Stomach (tissue), 9 donors: ENCODE measurements around the gene E2F7. TPM values are rescaled to one million over a fixed set of nuclear protein-coding genes. Genes with fewer than 3 reads are reported as not detected.

Source experiments
- DNase-seq, 2 donors: peaks; one replicate each; pipeline versions ENCODE4 v3.0.0 to v3.0.0-alpha.2; 2013 to 2019
- H3K27ac ChIP-seq, 5 donors: fragments of 200-600 bp in 4 of 5; sonication (generic) in 4 of 5; one replicate each; pipeline ENCODE4 v1.5.1; 2013 to 2019; ENCODE audit warnings: mild to moderate bottlenecking in 1 of 5, moderate library complexity in 1 of 5
- H3K27me3 ChIP-seq, 3 donors: fragments of 200-600 bp; sonication (generic); one replicate each; pipeline ENCODE4 v1.5.1; 2017 to 2019; ENCODE audit warnings: mixed run types in 1 of 3
- H3K36me3 ChIP-seq, 4 donors: fragments of 200-600 bp; sonication (generic); 1 replicate in 3 of 4; 2 replicates in 1 of 4; pipeline ENCODE4 v1.5.1; 2016 to 2019
- H3K4me1 ChIP-seq, 4 donors: fragments of 200-600 bp; sonication (generic); one replicate each; pipeline ENCODE4 v1.5.1; 2016 to 2019
- H3K4me3 ChIP-seq, 4 donors: fragments of 200-600 bp; sonication (generic) in 3 of 4; one replicate each; pipeline ENCODE4 v1.5.1; 2016 to 2019; ENCODE audit warnings: mild to moderate bottlenecking in 1 of 4
- H3K9me3 ChIP-seq, 4 donors: fragments of 200-600 bp; sonication (generic); one replicate each; pipeline ENCODE4 v1.5.1; 2016 to 2019
- EP300 ChIP-seq: sonication (generic); formaldehyde crosslinking; IDR thresholded peaks from one replicate; pipeline ENCODE4 v1.6.1; 2017; ENCODE audit warnings: antibody characterized with exemption
- POLR2A ChIP-seq, 4 donors: fragments of 450-650 bp; IDR thresholded peaks; one replicate each; pipeline ENCODE4 v1.6.1; 2016; ENCODE audit warnings: antibody characterized with exemption in 4 of 4, control low read depth in 2 of 4, mild to moderate bottlenecking in 1 of 4, moderate library complexity in 1 of 4
- POLR2AphosphoS5 ChIP-seq, 3 donors: sonication (generic); formaldehyde crosslinking; IDR thresholded peaks; one replicate each; pipeline ENCODE4 v1.6.1; 2016; ENCODE audit warnings: antibody characterized with exemption in 3 of 3
- WGBS, 5 donors: extraction: QIAGEN DNeasy Blood & Tissue Kit in 3 of 5; methylation state at CpG; one replicate each; pipeline versions ENCODE4 v1.1.5 to v1.1.7; 2013 to 2018; 5-methylcytosine and 5-hydroxymethylcytosine counted together
- intact Hi-C: fragments of 100-400 bp; cut with DNase I; formaldehyde crosslinking; loops from one replicate; pipeline ENCODE4 v1.15.1; 2023; ENCODE audit warnings: low total_unique reads
- polyA plus RNA-seq, 3 donors: library from polyadenylated mRNA; stranded (reverse); fragments of 200-250 nt; gene quantifications; one replicate each; pipeline ENCODE4 v1.2.3, GENCODE V29; 2013
- total RNA-seq, 5 donors: library from RNA; depleted of rRNA; stranded (reverse); fragments of >200 nt; gene quantifications; one replicate each; pipeline versions ENCODE4 v1.1.0 to v1.2.3, GENCODE V29; 2014 to 2016
- TF ChIP-seq, protein P1 (sequence below), 7 experiments: fragments of 450-650 bp in 4 of 7; fragments of 200-600 bp in 3 of 7; sonication (generic) in 3 of 7; IDR thresholded peaks; one replicate each; pipeline ENCODE4 v1.5.1; 2016 to 2019; ENCODE audit warnings: antibody characterized with exemption in 7 of 7, control low read depth in 2 of 7, mild to moderate bottlenecking in 1 of 7
- donor health status: healthy with polysubstance abuse.
- donor health status: Bipolar disorder and iron deficiency.
- donor health status: healthy.

Gene E2F7
- total and polyA plus RNA-seq, 8 donors, result 0.31 to 7.7 (median 0.75) TPM; not detected in 1

DNA sequence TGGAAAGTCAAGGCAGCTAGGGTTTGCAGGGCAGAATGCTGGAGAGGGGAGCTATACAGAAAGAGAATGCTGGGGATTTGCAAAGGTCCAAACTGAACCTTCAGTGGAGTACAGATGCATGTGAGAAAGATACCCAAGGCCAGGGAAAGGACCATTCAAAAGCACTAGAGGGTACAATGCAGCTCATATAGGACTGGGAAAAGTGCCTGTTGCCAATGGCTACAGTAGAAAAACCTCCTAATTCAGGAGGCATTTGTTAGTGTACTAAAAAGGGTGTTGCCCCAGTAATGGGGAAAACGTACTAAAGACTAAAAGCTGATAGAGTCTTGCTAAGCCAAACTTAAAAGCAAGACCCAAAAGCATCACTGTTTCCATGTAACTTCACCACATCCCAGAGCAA lies 30.1 kb downstream of the E2F7 start:
- 61 to 75% (median 74%) methylated on average over 1 of the region's 1 CpG for WGBS, 5 donors
- Histone ChIP-seq H3K4me1 (no peaks in the 10 kb centered on the region), H3K9me3 (peaks cover 0 to 15% (median 0%) of the 10 kb centered on the region in 4 donors), H3K27me3 (no peaks in the 10 kb centered on the region), H3K36me3 (no peaks in the 10 kb centered on the region), H3K4me3 (no peak overlapping the region), H3K27ac (no peak overlapping the region)
- intact Hi-C loops, result no loop called here
- TF ChIP-seq POLR2A (IDR thresholded peaks at IDR 0.05), result no peak
- TF ChIP-seq, protein P1, sequence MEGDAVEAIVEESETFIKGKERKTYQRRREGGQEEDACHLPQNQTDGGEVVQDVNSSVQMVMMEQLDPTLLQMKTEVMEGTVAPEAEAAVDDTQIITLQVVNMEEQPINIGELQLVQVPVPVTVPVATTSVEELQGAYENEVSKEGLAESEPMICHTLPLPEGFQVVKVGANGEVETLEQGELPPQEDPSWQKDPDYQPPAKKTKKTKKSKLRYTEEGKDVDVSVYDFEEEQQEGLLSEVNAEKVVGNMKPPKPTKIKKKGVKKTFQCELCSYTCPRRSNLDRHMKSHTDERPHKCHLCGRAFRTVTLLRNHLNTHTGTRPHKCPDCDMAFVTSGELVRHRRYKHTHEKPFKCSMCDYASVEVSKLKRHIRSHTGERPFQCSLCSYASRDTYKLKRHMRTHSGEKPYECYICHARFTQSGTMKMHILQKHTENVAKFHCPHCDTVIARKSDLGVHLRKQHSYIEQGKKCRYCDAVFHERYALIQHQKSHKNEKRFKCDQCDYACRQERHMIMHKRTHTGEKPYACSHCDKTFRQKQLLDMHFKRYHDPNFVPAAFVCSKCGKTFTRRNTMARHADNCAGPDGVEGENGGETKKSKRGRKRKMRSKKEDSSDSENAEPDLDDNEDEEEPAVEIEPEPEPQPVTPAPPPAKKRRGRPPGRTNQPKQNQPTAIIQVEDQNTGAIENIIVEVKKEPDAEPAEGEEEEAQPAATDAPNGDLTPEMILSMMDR (IDR thresholded peaks at IDR 0.05), result no peak
- no peak for TF ChIP-seq POLR2AphosphoS5 (IDR thresholded peaks at IDR 0.05)
- no peak for TF ChIP-seq EP300
- DNase-seq, result no peak

GRCh38 chr12:77033658-77034536 lies 31.5 kb downstream of the E2F7 start:
- H3K27me3 ChIP-seq, result no peaks in the 10 kb centered on the region
- intact Hi-C loops, result no loop called here
- no peak for TF ChIP-seq EP300
- TF ChIP-seq, protein P1 (IDR thresholded peaks at IDR 0.05), result no peak
- no peak for TF ChIP-seq POLR2AphosphoS5 (IDR thresholded peaks at IDR 0.05)
- no peak for TF ChIP-seq POLR2A (IDR thresholded peaks at IDR 0.05)

DNA sequence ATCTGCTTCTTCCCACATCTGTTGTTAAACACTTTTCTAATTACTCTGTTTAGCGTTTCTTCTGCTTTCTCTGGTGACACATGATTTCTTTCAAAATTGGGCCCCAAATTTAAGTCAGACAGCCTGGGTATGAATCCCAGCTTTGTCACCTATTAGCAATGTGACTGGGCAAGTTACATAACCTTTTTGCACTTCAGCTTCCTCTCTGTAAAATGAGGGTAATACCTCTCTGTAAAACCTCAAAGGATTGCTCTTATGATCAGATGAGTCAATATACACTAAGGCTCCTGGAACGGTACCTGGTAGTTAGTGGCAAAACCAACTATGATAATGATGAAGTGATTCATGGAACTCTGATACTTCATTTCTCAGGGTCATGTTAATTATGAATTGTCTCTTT lies 33.0 kb downstream of the E2F7 start:
- no peaks in the 10 kb centered on the region for H3K4me1 ChIP-seq
- no peaks in the 10 kb centered on the region for H3K27me3 ChIP-seq
- intact Hi-C loops, result no loop called here
- 86 to 90% (median 88%) methylated on average over 2 of the region's 2 CpGs for WGBS, 5 donors
- no peak overlapping the region for H3K27ac ChIP-seq
- H3K4me3 ChIP-seq, result no peak overlapping the region
- no peaks in the 10 kb centered on the region for H3K36me3 ChIP-seq
- DNase-seq, result no peak
- peaks cover 0 to 6% (median 0%) of the 10 kb centered on the region in 4 donors for H3K9me3 ChIP-seq
- TF ChIP-seq POLR2AphosphoS5 (IDR thresholded peaks at IDR 0.05), result no peak
- TF ChIP-seq, protein P1 (IDR thresholded peaks at IDR 0.05), result no peak
- no peak for TF ChIP-seq EP300
- no peak for TF ChIP-seq POLR2A (IDR thresholded peaks at IDR 0.05)

More at GRCh38 chr12:77033658-77034536, 31.5 kb downstream of the E2F7 start:
- H3K4me1 ChIP-seq, result no peaks in the 10 kb centered on the region
- H3K4me3 ChIP-seq, result no peak overlapping the region
- H3K27ac ChIP-seq, result no peak overlapping the region
- no peaks in the 10 kb centered on the region for H3K36me3 ChIP-seq
- no peak for DNase-seq
- H3K9me3 ChIP-seq, result peaks cover 0 to 13% (median 0%) of the 10 kb centered on the region in 4 donors
- WGBS, 5 donors, result 93 to 97% (median 95%) methylated on average over 9 of the region's 9 CpGs

DNA sequence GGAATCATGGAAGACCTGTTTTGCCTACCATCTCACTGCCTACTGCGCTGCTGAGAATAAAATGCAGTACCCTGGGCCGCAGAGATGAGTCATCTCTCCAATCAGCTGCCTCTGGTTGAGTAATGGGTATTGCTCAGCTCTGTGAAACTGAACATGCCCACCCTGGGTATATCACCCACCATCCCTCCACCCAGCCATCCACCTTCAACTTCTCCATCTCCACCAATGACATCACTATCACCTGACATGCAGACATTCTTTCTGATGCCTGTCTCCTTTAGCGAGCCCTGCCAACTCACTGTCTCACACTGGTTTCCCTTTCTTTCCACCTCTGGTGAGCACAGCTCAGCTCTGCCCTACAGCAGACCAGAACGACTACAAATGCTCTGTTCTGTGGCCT lies 33.6 kb downstream of the E2F7 start:
- TF ChIP-seq, protein P1 (IDR thresholded peaks at IDR 0.05), result no peak
- TF ChIP-seq POLR2A (IDR thresholded peaks at IDR 0.05) (no peak), POLR2AphosphoS5 (IDR thresholded peaks at IDR 0.05) (no peak), EP300 (no peak)
- Histone ChIP-seq H3K9me3 (no peaks in the 10 kb centered on the region), H3K4me3 (no peak overlapping the region), H3K36me3 (no peaks in the 10 kb centered on the region), H3K27ac (no peak overlapping the region), H3K27me3 (no peaks in the 10 kb centered on the region), H3K4me1 (no peaks in the 10 kb centered on the region)
- intact Hi-C loops, result no loop called here
- 92 to 98% (median 96%) methylated on average over 4 of the region's 4 CpGs for WGBS, 5 donors
- DNase-seq, result no peak
